HFFc6 (cell line): ENCODE measurements around the gene PRG2. TPM values are rescaled to one million over a fixed set of nuclear protein-coding genes. Genes with fewer than 3 reads are reported as not detected.
"Not testable (repeated sequence)": the region's sequence is repeated elsewhere in the genome, so short reads cannot be mapped to it uniquely, and the experiment has no call there.

ENCODE experiments used
- DNase-seq: peaks from one replicate; pipeline ENCODE4 v3.0.0-alpha.2; 2018
- H3K27ac Mint-ChIP-seq: 2 replicates; pipeline ENCODE4 v1.8.0; 2020; ENCODE audit warnings: mild to moderate bottlenecking, mixed read lengths
- H3K27me3 Mint-ChIP-seq: 2 replicates; pipeline ENCODE4 v1.8.0; 2021; ENCODE audit warnings: mild to moderate bottlenecking, moderate library complexity, mixed read lengths; ENCODE audit not compliant: insufficient read depth
- H3K36me3 Mint-ChIP-seq: 2 replicates; pipeline ENCODE4 v1.8.0; 2021; ENCODE audit warnings: low read depth, mixed read lengths
- H3K4me1 Mint-ChIP-seq: 2 replicates; pipeline ENCODE4 v1.8.0; 2020; ENCODE audit warnings: low read depth, mixed read lengths
- H3K4me3 Mint-ChIP-seq: 2 replicates; pipeline ENCODE4 v1.8.0; 2020; ENCODE audit warnings: mild to moderate bottlenecking, moderate library complexity, mixed read lengths
- H3K9me3 Mint-ChIP-seq: 2 replicates; pipeline ENCODE4 v1.8.0; 2020; ENCODE audit warnings: mild to moderate bottlenecking, mixed read lengths
- CTCF ChIP-seq: fragments of 200-600 bp; sonication (generic); IDR thresholded peaks from 2 replicates; pipeline ENCODE4 v1.5.0; 2021; ENCODE audit warnings: antibody characterized with exemption, mild to moderate bottlenecking
- total RNA-seq, 6 experiments: library from RNA; stranded (reverse); fragmentation: NEBNext Ultra II Directional; extraction: Animal tissue kit (Norgen Biotek cat#: 25700); gene quantifications; 2 replicates in 1 of 6; 3 replicates in 5 of 6; pipeline ENCODE4 v1.2.3, GENCODE V29; 2021

PRG2 gene
- total RNA-seq, 6 experiments from 2014 or later: not detected

DNA sequence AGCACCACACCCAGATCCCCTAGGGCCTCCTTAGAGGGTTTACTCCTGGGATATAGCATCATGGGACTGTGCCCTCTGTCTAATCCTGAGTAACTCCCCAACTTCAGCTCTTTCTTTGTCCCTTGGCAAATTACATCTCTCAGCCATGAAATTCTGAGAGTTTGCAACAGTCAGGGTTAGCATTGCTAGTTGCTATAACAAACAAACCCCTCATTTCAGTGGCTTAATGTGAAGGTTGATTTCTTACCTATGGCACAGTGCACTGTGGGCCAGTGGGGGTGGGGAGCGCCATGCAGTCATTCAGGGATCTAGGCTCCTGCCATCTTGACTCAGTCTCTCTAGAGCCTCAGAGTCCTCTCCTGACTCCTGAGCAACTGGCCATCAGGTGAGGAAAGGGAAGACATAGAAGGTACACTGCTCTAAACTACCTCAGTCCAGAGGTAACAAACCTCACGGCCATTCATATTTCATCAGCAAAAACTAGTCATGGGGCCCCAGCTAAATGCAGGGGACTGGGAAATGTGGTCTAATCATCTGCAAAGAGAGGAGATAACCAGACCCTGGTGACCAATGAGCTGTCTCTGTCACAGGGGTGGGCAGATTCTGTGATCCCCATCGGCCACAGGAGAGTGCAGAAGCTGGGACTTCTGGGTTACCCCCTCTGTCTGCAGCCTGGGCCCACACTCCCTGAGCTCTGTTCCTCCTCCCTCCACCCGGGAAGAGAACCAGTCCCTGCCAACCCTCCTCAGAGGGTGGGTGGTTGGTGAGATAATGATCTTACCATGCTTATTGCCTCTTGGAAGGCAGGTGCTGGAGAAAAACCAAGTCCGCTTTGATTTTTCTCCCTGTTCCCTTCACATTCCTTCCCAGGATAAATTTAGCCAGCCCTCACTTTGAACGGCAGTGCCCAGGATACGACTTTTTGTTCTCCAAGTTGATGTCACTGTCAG, 27.0 kb downstream of the PRG2 start:
- Mint-ChIP-seq H3K4me1 (peaks cover 6% of the 10 kb centered on the region), H3K36me3 (no peaks in the 10 kb centered on the region), H3K27me3 (peaks cover 45% of the 10 kb centered on the region), H3K4me3 (no peak overlapping the region), H3K27ac (no peak overlapping the region), H3K9me3 (no peaks in the 10 kb centered on the region)
- no peak for DNase-seq
- no peak for TF ChIP-seq CTCF

- no peaks in the 10 kb centered on the region for H3K36me3 Mint-ChIP-seq
- H3K27ac Mint-ChIP-seq: no peak overlapping the region
- peaks cover 45% of the 10 kb centered on the region for H3K27me3 Mint-ChIP-seq
- no peak for TF ChIP-seq CTCF
- H3K4me1 Mint-ChIP-seq: peaks cover 16% of the 10 kb centered on the region
- H3K9me3 Mint-ChIP-seq: no peaks in the 10 kb centered on the region
- no peak for DNase-seq
- H3K4me3 Mint-ChIP-seq: no peak overlapping the region
These were observed 28.5 kb downstream of the PRG2 start for GRCh38 chr11:57361926-57362325.

DNA sequence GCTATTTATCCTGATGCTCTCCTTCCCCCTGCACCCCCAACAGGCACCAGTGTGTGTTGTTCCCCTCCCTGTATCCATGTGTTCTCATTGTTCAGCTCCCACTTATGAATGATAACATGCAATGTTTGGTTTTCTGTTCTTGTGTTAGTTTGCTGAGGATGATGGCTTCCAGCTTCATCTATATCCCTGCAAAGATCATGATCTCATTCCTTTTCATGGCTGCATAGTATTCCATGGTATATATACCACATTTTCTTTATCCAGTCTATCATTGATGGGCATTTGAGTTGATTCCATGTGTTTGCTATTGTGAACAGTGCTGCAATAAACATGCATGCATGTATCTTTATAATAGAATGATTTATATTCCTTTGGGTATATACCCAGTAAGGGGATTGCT, 29.0 kb downstream of the PRG2 start:
- H3K9me3 Mint-ChIP-seq, DNase-seq, H3K4me3 Mint-ChIP-seq, H3K36me3 Mint-ChIP-seq, H3K27ac Mint-ChIP-seq: not testable (repeated sequence)
- peaks cover 16% of the 10 kb centered on the region for H3K4me1 Mint-ChIP-seq
- H3K27me3 Mint-ChIP-seq: peaks cover 43% of the 10 kb centered on the region

- Mint-ChIP-seq H3K27me3 (peaks cover 43% of the 10 kb centered on the region), H3K4me3 (no peak overlapping the region), H3K9me3 (no peaks in the 10 kb centered on the region), H3K27ac (no peak overlapping the region), H3K4me1 (peaks cover 16% of the 10 kb centered on the region), H3K36me3 (no peaks in the 10 kb centered on the region)
- DNase-seq: no peak
- TF ChIP-seq CTCF: no peak
These were observed 29.5 kb downstream of the PRG2 start for GRCh38 chr11:57360991-57361390.

DNA sequence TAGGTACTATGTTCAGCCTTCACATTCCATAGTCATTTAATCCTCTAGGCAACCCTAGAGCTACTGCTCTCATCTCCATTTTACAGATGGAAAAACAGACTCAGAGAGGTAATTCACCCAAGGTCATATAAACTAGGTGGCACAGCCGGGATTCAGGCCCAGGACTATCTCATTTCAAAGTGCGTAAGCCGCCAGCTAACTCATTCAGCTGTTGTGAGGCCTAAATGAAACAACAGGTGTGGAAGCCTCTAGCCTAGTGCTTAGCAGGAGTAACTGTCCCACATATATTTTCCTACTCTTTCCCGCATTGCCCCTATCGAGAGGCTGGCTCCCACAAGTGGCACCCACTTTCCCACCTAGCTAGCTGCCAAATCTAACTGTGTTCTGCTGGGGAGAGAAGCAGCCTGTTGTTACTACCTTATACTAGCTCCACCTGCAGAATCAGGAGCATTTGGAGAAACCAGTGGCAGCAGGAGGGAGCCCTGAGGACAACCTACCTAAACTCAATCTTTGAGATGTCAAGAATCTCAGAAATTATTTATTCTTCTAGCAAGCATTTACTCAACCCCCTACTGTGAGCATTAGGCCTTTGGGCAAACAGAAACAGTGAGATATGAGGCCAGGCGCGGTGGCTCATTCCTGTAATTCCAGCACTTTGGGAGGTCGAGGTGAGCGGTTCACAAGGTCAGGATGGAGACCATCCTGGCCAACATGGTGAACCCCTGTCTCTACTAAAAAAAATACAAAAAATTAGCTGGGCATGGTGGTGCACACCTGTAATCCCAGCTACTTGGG, 30.4 kb downstream of the PRG2 start:
- peaks cover 16% of the 10 kb centered on the region for H3K4me1 Mint-ChIP-seq
- H3K4me3 Mint-ChIP-seq: no peak overlapping the region
- H3K27ac Mint-ChIP-seq: no peak overlapping the region
- peaks cover 39% of the 10 kb centered on the region for H3K27me3 Mint-ChIP-seq
- no peak for DNase-seq
- no peaks in the 10 kb centered on the region for H3K36me3 Mint-ChIP-seq
- H3K9me3 Mint-ChIP-seq: no peaks in the 10 kb centered on the region
- TF ChIP-seq CTCF: no peak

- TF ChIP-seq CTCF: no peak
- Mint-ChIP-seq H3K27me3 (peaks cover 40% of the 10 kb centered on the region), H3K9me3 (no peaks in the 10 kb centered on the region), H3K4me3 (no peak overlapping the region), H3K4me1 (peaks cover 16% of the 10 kb centered on the region), H3K36me3 (no peaks in the 10 kb centered on the region), H3K27ac (no peak overlapping the region)
- no peak for DNase-seq
These were observed 31.1 kb downstream of the PRG2 start for GRCh38 chr11:57359396-57359795.
